HG03175 (cell line): ENCODE data around the gene NMT1.

Source experiments
- ATAC-seq: cut with Tn5 transposase; IDR thresholded peaks from one replicate; pipeline ENCODE4 v1.9.1; 2021; ENCODE audit warnings: mild to moderate bottlenecking, moderate library complexity; ENCODE audit not compliant: unreplicated experiment

The NMT1 gene

GRCh38 chr17:45073414-45074070 lies 12.4 kb downstream of the NMT1 start:
- no peak for ATAC-seq

DNA sequence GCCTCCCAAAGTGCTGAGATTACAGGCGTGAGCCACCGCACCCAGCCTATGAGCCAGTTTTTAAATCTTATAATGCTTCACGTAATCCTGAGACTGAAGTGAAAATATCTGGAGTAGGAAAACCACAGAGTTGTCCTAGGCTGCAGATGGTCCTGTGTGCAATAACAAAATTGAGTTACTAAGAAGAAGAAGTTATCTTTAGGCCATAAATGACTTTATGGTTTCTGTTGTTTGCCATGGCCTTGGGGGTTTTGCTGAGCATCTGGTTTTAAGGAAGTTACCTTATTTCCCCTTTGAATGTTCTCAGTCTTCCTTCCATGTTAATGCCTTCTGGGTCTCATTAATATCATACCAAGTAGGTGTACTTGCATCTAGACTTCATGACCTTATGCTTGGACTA lies 16.5 kb downstream of the NMT1 start:
- no peak for ATAC-seq

- no peak for ATAC-seq
Observed at GRCh38 chr17:45081047-45081703, 20.1 kb downstream of the NMT1 start.

- no peak for ATAC-seq
Observed at GRCh38 chr17:45086391-45086790, 25.3 kb downstream of the NMT1 start.

DNA sequence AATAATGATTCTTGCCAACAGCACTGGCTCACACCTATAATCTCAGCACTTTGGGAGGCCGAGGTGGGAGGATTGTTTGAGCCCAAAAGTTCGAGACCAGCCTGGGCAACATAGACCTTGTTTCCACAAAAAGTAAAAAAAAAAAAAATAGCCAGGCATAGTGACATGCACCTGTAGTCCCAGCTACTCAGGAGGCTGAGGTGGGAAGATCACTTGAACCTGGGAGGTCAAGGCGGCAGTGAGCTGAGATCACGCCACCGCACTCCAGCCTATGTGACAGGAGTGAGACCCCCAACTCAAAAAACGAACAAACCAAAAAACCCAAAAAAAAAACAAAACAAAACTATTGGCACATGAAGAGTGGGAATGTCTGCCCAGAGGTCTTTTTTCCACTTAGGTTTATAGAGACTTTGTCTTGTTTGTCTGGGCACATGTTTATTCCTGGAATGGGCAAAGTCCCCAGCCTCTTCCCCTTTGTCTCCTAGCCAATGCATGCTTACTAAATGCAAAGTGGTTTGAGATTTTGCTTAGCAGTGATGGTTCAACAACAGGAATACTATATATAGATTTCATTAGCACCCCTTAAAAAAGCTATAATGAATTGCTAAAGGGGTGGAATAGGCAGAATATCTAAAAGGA lies 25.9 kb downstream of the NMT1 start:
- no peak for ATAC-seq

- no peak for ATAC-seq
Observed at GRCh38 chr17:45087504-45087975, 26.4 kb downstream of the NMT1 start.

- ATAC-seq = no peak
Observed at GRCh38 chr17:45087978-45088377, 26.9 kb downstream of the NMT1 start.

DNA sequence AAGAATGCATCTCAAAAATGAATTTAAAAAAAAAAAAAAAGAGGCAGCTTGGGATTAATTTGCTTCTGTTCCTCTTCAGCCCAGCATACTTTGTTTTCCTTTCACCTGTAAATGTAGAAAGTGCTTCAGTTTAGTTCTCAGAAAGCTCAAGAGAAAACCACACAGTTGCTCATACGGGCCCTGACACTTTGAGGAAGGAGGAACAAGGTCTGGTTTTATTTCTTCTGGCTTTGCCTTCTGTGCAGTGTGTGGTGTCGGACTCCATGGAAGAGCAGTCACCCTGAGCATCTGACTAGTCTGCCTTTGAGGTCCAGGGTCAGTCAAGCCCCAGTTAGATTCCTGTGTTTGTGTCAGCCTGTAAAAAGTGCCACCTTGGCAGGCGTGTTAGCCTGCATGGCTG lies 27.6 kb downstream of the NMT1 start:
- ATAC-seq = no peak

- no peak for ATAC-seq
Observed at GRCh38 chr17:45090711-45091110, 29.6 kb downstream of the NMT1 start.

DNA sequence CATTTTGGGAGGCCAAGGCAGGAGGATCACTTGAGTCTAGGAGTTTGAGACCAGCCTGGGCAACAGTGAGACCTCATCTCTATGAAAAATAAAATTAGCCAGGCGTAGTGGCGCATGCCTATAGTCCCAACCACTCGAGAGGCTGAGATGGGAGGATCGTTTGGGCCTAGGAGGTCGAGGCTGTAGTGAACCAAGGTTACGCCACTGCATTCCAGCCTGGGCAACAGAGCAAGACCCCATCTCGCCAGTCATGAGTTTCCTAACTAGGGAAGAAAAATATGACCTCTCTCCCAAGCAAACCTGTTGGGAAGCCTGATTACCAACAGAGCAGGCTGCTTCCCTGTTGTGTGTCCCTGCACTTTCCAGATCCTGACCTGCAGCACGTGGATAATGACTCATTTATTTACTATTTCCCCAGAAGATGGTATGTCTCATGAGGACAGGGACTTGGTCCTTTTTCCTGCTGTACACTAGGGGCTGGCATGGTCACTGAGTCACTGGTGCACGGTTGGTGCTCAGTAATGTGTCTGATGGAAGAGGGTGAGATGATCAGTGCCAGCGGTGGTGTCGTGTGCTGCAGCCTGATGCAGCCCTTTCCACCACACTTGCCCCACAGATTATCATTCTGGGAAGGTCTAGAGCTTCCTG lies 30.8 kb downstream of the NMT1 start:
- no peak for ATAC-seq

GRCh38 chr17:45092911-45093430 lies 31.9 kb downstream of the NMT1 start:
- ATAC-seq = no peak

DNA sequence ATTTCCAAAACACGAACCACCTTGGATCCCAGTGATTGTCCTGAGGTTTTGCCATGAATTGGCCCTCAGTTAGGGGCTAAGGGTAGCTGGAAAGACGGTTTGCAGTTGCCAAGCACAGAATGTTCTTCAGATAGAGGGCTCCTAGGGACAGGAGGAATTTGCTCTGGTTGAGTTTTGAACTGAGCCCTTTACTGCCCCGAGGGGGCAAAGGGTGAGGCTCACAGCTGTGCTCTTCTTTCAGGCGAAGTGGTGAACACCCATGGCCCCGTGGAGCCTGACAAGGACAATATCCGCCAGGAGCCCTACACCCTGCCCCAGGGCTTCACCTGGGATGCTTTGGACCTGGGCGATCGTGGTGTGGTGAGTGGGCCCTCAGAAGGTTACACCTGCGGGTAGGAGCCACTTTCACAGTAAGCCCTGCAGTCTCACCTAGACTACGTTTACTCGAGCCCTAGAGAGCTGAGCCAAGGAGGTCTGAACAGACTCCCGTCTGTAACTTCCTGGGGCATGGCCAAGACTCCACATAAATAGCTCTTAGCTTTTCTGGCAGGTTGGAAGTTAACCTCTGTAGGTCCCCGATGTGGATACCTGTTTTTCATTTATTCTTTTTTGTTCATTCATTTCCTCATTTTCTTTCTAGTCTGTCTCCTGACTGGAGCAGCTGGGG lies 32.5 kb downstream of the NMT1 start:
- ATAC-seq = no peak

GRCh38 chr17:45096141-45096540 lies 35.0 kb downstream of the NMT1 start:
- no peak for ATAC-seq

DNA sequence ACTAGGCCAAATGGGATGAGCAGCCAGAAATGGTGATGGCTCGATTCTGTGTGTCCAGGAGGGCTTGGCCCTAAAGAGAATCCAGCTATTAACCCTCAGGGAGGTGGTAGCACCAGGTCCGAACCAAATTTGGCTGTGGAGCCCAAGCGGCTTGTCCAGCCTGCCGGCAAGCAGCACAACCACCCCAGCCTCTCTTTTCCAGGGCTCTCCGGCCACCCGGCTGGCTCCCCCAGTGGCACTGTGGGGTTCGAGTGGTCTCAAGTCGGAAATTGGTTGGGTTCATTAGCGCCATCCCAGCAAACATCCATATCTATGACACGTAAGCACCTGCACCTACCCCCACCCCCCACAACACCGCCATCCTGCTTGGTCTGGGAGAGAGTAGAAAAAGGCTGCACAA lies 35.8 kb downstream of the NMT1 start:
- ATAC-seq = no peak

DNA sequence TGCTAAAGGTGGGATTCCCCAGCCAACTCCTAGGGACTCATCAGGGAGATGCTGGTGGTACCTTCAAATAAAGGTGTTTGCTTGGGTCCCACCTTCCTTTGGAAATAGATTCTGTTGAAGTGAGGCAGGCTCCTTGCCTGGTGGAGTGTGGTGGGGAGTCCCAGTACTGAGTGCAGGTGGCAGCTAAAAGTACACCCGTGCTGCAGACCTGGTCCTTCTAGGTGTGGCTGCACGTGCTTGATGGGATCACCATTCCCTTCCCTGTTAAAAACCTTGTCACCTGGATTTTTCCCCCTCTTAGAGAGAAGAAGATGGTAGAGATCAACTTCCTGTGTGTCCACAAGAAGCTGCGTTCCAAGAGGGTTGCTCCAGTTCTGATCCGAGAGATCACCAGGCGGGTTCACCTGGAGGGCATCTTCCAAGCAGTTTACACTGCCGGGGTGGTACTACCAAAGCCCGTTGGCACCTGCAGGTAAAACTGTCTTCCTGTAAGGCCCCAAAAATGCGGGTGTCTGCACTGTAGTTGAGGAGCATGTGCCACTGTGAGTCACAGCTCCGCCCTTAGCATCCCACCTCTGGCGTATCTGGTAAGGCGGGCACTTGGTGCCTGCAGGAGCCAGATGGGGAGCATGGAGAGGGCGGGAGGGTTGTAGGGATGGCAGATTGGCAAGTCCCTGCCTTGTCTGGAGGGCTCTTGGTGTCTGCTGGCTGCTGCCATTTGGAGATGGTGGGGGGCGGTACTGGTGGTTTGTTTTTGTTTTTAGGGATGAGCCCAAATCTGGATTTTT lies 37.2 kb downstream of the NMT1 start:
- no peak for ATAC-seq

GRCh38 chr17:45098869-45099616 lies 37.9 kb downstream of the NMT1 start:
- ATAC-seq = no peak

- no peak for ATAC-seq
Observed at GRCh38 chr17:45101546-45101882, 40.4 kb downstream of the NMT1 start.

- ATAC-seq = no peak
Observed at GRCh38 chr17:45101883-45102811, 41.0 kb downstream of the NMT1 start.

DNA sequence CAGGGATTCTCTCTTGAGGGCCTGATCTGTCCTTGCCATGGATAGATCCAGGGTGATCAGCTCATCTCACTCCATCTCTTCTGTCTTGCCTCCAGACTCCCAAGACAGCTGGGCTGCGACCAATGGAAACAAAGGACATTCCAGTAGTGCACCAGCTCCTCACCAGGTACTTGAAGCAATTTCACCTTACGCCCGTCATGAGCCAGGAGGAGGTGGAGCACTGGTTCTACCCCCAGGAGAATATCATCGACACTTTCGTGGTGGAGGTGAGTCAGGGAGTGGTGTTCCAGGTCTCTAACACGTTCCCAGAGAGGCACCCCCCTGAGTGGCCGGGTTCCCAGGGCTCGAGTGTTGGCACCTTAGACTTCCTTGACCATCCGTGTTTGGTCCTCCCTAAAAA lies 41.7 kb downstream of the NMT1 start:
- ATAC-seq = no peak
